ENCODE results near the gene KIR2DL1. TPM values are rescaled to one million over a fixed set of nuclear protein-coding genes. Genes with fewer than 3 reads are reported as not detected.
"Not testable (repeated sequence)": the region's sequence is repeated elsewhere in the genome, so short reads cannot be mapped to it uniquely, and the experiment has no call there.

The KIR2DL1 gene
- total and polyA plus RNA-seq, 9 of the 15 experiments (the other 6 are each of a cell fraction or from before 2014, with no cell fraction given), result not detected

GRCh38 chr19:54756204-54757110 lies 13.1 kb upstream of the KIR2DL1 start:
- H4K20me1 ChIP-seq (replicated peaks; ENCODE audit: control insufficient read depth, insufficient read depth, low read length); H3K4me3 ChIP-seq; H3K4me2 ChIP-seq (ENCODE audit: insufficient read depth, low read length); H2AFZ ChIP-seq (ENCODE audit: low read depth, low read length); intact Hi-C loops (cut with micrococcal nuclease); H3K9me1 ChIP-seq (ENCODE audit: control insufficient read depth, insufficient read depth, low read length); ATAC-seq; H3K4me1 ChIP-seq (replicated peaks in 1 of 2; ENCODE audit: control insufficient read depth in 2 of 2, insufficient read depth in 2 of 2, low read length in 2 of 2); H3K36me3 ChIP-seq (ENCODE audit: control insufficient read depth, insufficient read depth, low read length); H3K27me3 ChIP-seq (ENCODE audit: control insufficient read depth in 2 of 2, insufficient read depth in 2 of 2, low read length in 2 of 2); H3K27ac ChIP-seq (ENCODE audit: extremely low read depth, low read depth, low read length); DNase-seq (ENCODE audit: extremely low read depth in 1 of 4, low spot score in 3 of 4); CTCF ChIA-PET (ENCODE audit: low intra/inter-chr PET ratio); BruUV-seq (replicated peaks); FAIRE-seq; H3K9ac ChIP-seq (ENCODE audit: insufficient read depth in 1 of 2, low read depth in 2 of 2, low read length in 2 of 2); H3K9me3 ChIP-seq (replicated peaks; ENCODE audit: control insufficient read depth, insufficient read depth, low read depth, low read length); in situ Hi-C loops (cut with MboI); POLR2A ChIA-PET; H3K79me2 ChIP-seq (ENCODE audit: control insufficient read depth, insufficient read depth, low read length): not testable (repeated sequence)
- 0% methylated on average over 6 of the region's 12 CpGs for WGBS (ENCODE audit: insufficient coverage, low coverage, missing lambda C conversion rate)

DNA sequence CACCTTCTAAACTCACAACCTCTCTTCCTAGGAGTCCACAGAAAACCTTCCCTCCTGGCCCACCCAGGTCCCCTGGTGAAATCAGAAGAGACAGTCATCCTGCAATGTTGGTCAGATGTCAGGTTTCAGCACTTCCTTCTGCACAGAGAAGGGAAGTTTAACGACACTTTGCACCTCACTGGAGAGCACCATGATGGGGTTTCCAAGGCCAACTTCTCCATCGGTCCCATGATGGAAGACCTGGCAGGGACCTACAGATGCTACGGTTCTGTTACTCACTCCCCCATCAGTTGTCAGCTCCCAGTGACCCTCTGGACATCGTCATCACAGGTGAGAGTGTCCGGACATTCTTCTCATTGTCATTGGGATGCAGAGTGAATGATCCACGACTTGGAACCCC lies 11.0 kb upstream of the KIR2DL1 start:
- H3K9me3 ChIP-seq (replicated peaks; ENCODE audit: control insufficient read depth, insufficient read depth, low read depth, low read length); H4K20me1 ChIP-seq (replicated peaks; ENCODE audit: control insufficient read depth, insufficient read depth, low read length); H3K4me2 ChIP-seq (ENCODE audit: insufficient read depth, low read length); H3K4me3 ChIP-seq; H3K9me1 ChIP-seq (ENCODE audit: control insufficient read depth, insufficient read depth, low read length); CTCF ChIA-PET (ENCODE audit: low intra/inter-chr PET ratio); DNase-seq (ENCODE audit: extremely low read depth in 1 of 4, low spot score in 3 of 4); H3K27ac ChIP-seq (ENCODE audit: extremely low read depth, low read depth, low read length); H3K4me1 ChIP-seq (replicated peaks in 1 of 2; ENCODE audit: control insufficient read depth in 2 of 2, insufficient read depth in 2 of 2, low read length in 2 of 2); in situ Hi-C loops (cut with MboI); intact Hi-C loops (cut with micrococcal nuclease); FAIRE-seq; H2AFZ ChIP-seq (ENCODE audit: low read depth, low read length); ATAC-seq; H3K27me3 ChIP-seq (ENCODE audit: control insufficient read depth in 2 of 2, insufficient read depth in 2 of 2, low read length in 2 of 2); H3K36me3 ChIP-seq (ENCODE audit: control insufficient read depth, insufficient read depth, low read length); POLR2A ChIA-PET; H3K79me2 ChIP-seq (ENCODE audit: control insufficient read depth, insufficient read depth, low read length); H3K9ac ChIP-seq (ENCODE audit: insufficient read depth in 1 of 2, low read depth in 2 of 2, low read length in 2 of 2); BruUV-seq (replicated peaks): not testable (repeated sequence)
- WGBS (ENCODE audit: insufficient coverage, low coverage, missing lambda C conversion rate), result 2% methylated on average over 6 of the region's 6 CpGs

GRCh38 chr19:54764219-54764618 lies 5.4 kb upstream of the KIR2DL1 start:
- H3K9ac ChIP-seq (ENCODE audit: insufficient read depth in 1 of 2, low read depth in 2 of 2, low read length in 2 of 2); H3K4me2 ChIP-seq (ENCODE audit: insufficient read depth, low read length); intact Hi-C loops (cut with micrococcal nuclease); H3K4me1 ChIP-seq (replicated peaks in 1 of 2; ENCODE audit: control insufficient read depth in 2 of 2, insufficient read depth in 2 of 2, low read length in 2 of 2); H3K27me3 ChIP-seq (ENCODE audit: control insufficient read depth in 2 of 2, insufficient read depth in 2 of 2, low read length in 2 of 2); POLR2A ChIA-PET; ATAC-seq; in situ Hi-C loops (cut with MboI); H4K20me1 ChIP-seq (replicated peaks; ENCODE audit: control insufficient read depth, insufficient read depth, low read length); FAIRE-seq; H3K9me3 ChIP-seq (replicated peaks; ENCODE audit: control insufficient read depth, insufficient read depth, low read depth, low read length); CTCF ChIA-PET (ENCODE audit: low intra/inter-chr PET ratio); H3K79me2 ChIP-seq (ENCODE audit: control insufficient read depth, insufficient read depth, low read length); H2AFZ ChIP-seq (ENCODE audit: low read depth, low read length); H3K9me1 ChIP-seq (ENCODE audit: control insufficient read depth, insufficient read depth, low read length); DNase-seq (ENCODE audit: extremely low read depth in 1 of 4, low spot score in 3 of 4); H3K4me3 ChIP-seq; H3K36me3 ChIP-seq (ENCODE audit: control insufficient read depth, insufficient read depth, low read length); H3K27ac ChIP-seq (ENCODE audit: extremely low read depth, low read depth, low read length); BruUV-seq (replicated peaks): not testable (repeated sequence)
- 0% methylated on average over 8 of the region's 8 CpGs for WGBS (ENCODE audit: insufficient coverage, low coverage, missing lambda C conversion rate)

DNA sequence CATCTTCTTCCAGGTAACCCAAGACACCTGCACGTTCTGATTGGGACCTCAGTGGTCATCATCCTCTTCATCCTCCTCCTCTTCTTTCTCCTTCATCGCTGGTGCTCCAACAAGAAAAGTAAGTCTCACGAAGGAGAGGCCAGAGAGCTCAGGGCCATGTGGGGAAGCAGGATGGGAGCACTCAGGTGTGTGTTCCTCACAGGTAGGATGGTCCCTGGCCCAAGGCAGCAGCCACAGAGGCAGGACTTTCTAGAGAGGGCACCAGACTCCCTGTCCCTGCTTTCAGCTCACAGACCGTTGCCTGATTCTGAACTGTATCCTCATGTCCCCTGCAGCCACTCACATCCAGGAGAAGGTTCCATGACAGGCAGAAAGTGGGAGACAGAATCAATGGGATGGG lies 3.1 kb upstream of the KIR2DL1 start:
- H3K4me1 ChIP-seq (replicated peaks in 1 of 2; ENCODE audit: control insufficient read depth in 2 of 2, insufficient read depth in 2 of 2, low read length in 2 of 2); DNase-seq (ENCODE audit: extremely low read depth in 1 of 4, low spot score in 3 of 4); H3K79me2 ChIP-seq (ENCODE audit: control insufficient read depth, insufficient read depth, low read length); intact Hi-C loops (cut with micrococcal nuclease); POLR2A ChIA-PET; CTCF ChIA-PET (ENCODE audit: low intra/inter-chr PET ratio); FAIRE-seq; BruUV-seq (replicated peaks); H3K9ac ChIP-seq (ENCODE audit: insufficient read depth in 1 of 2, low read depth in 2 of 2, low read length in 2 of 2); H3K9me3 ChIP-seq (replicated peaks; ENCODE audit: control insufficient read depth, insufficient read depth, low read depth, low read length); H3K36me3 ChIP-seq (ENCODE audit: control insufficient read depth, insufficient read depth, low read length); H3K27me3 ChIP-seq (ENCODE audit: control insufficient read depth in 2 of 2, insufficient read depth in 2 of 2, low read length in 2 of 2); H4K20me1 ChIP-seq (replicated peaks; ENCODE audit: control insufficient read depth, insufficient read depth, low read length); H3K4me3 ChIP-seq; H3K27ac ChIP-seq (ENCODE audit: extremely low read depth, low read depth, low read length); H3K4me2 ChIP-seq (ENCODE audit: insufficient read depth, low read length); ATAC-seq; H3K9me1 ChIP-seq (ENCODE audit: control insufficient read depth, insufficient read depth, low read length); H2AFZ ChIP-seq (ENCODE audit: low read depth, low read length); in situ Hi-C loops (cut with MboI): not testable (repeated sequence)
- 0% methylated on average over 3 of the region's 4 CpGs for WGBS (ENCODE audit: insufficient coverage, low coverage, missing lambda C conversion rate)

All from K562 (cell line).